ENCODE results near the gene ZIC2.

DNA sequence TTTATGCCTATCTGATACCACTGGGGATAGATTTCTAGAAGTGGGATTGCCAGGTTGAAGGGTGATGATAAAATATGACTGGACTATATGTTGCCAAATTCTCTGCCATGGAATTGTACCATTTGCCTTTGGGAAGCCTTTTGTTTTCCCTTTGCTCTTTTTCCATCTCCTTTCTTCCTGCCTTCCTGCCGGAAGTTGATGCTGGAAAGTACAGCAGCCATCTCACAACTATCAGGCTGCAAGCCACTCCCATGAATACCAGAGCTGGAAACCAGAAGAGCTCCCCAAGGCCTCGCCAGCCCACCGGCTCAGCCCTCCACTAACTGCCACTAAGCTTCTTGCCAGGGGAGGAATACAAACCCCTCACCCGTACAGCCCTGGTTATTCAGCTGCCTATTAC, 39.7 kb upstream of the ZIC2 start:
- TF ChIP-seq, protein P1, sequence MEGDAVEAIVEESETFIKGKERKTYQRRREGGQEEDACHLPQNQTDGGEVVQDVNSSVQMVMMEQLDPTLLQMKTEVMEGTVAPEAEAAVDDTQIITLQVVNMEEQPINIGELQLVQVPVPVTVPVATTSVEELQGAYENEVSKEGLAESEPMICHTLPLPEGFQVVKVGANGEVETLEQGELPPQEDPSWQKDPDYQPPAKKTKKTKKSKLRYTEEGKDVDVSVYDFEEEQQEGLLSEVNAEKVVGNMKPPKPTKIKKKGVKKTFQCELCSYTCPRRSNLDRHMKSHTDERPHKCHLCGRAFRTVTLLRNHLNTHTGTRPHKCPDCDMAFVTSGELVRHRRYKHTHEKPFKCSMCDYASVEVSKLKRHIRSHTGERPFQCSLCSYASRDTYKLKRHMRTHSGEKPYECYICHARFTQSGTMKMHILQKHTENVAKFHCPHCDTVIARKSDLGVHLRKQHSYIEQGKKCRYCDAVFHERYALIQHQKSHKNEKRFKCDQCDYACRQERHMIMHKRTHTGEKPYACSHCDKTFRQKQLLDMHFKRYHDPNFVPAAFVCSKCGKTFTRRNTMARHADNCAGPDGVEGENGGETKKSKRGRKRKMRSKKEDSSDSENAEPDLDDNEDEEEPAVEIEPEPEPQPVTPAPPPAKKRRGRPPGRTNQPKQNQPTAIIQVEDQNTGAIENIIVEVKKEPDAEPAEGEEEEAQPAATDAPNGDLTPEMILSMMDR (conservative IDR thresholded peaks at IDR 0.05; ENCODE audit: low read depth, low read length): no peak
- no peak for TF ChIP-seq EZH2 (IDR thresholded peaks at IDR 0.05; ENCODE audit: borderline replicate concordance, low read depth, low read length, poor library complexity, severe bottlenecking)

All from A673 (cell line).